ENCODE measurements around the gene EFNA5.

DNA sequence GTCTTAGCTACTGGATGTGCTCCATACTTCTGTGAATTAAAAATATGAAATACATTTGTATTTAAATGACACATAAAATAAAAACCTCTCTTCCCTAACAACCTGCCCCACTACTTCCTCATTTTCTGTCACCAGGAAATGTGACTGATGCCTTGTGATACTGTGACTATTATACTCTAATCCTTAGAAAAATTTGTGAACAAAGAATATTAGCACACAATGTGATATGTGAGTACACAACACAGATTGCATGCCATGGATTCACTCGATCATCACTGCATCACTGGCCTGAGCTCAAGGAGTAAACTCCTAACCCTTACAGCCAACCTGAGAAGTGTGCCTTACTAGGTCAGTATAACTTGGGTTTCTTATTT, 281.0 kb downstream of the EFNA5 start:
- TF ChIP-seq, protein P1, sequence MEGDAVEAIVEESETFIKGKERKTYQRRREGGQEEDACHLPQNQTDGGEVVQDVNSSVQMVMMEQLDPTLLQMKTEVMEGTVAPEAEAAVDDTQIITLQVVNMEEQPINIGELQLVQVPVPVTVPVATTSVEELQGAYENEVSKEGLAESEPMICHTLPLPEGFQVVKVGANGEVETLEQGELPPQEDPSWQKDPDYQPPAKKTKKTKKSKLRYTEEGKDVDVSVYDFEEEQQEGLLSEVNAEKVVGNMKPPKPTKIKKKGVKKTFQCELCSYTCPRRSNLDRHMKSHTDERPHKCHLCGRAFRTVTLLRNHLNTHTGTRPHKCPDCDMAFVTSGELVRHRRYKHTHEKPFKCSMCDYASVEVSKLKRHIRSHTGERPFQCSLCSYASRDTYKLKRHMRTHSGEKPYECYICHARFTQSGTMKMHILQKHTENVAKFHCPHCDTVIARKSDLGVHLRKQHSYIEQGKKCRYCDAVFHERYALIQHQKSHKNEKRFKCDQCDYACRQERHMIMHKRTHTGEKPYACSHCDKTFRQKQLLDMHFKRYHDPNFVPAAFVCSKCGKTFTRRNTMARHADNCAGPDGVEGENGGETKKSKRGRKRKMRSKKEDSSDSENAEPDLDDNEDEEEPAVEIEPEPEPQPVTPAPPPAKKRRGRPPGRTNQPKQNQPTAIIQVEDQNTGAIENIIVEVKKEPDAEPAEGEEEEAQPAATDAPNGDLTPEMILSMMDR (conservative IDR thresholded peaks at IDR 0.05; ENCODE audit: low read depth in 2 of 2): no peak
- TF ChIP-seq, protein P2, sequence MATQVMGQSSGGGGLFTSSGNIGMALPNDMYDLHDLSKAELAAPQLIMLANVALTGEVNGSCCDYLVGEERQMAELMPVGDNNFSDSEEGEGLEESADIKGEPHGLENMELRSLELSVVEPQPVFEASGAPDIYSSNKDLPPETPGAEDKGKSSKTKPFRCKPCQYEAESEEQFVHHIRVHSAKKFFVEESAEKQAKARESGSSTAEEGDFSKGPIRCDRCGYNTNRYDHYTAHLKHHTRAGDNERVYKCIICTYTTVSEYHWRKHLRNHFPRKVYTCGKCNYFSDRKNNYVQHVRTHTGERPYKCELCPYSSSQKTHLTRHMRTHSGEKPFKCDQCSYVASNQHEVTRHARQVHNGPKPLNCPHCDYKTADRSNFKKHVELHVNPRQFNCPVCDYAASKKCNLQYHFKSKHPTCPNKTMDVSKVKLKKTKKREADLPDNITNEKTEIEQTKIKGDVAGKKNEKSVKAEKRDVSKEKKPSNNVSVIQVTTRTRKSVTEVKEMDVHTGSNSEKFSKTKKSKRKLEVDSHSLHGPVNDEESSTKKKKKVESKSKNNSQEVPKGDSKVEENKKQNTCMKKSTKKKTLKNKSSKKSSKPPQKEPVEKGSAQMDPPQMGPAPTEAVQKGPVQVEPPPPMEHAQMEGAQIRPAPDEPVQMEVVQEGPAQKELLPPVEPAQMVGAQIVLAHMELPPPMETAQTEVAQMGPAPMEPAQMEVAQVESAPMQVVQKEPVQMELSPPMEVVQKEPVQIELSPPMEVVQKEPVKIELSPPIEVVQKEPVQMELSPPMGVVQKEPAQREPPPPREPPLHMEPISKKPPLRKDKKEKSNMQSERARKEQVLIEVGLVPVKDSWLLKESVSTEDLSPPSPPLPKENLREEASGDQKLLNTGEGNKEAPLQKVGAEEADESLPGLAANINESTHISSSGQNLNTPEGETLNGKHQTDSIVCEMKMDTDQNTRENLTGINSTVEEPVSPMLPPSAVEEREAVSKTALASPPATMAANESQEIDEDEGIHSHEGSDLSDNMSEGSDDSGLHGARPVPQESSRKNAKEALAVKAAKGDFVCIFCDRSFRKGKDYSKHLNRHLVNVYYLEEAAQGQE (IDR thresholded peaks at IDR 0.05; ENCODE audit: unreplicated experiment): no peak
- no peak for TF ChIP-seq JUNB (IDR thresholded peaks at IDR 0.05; ENCODE audit: unreplicated experiment)
- no peak for TF ChIP-seq CREB1 (CRISPR knock-in tag; IDR thresholded peaks at IDR 0.05; ENCODE audit: low read depth)
- no peak for TF ChIP-seq EZH2 (IDR thresholded peaks at IDR 0.05; ENCODE audit: low read depth, unreplicated experiment)
- TF ChIP-seq POLR2AphosphoS5 (IDR thresholded peaks at IDR 0.05; ENCODE audit: low read depth): no peak
- no peak for TF ChIP-seq EZH2phosphoT487 (IDR thresholded peaks at IDR 0.05; ENCODE audit: unreplicated experiment)
- TF ChIP-seq, protein P3, sequence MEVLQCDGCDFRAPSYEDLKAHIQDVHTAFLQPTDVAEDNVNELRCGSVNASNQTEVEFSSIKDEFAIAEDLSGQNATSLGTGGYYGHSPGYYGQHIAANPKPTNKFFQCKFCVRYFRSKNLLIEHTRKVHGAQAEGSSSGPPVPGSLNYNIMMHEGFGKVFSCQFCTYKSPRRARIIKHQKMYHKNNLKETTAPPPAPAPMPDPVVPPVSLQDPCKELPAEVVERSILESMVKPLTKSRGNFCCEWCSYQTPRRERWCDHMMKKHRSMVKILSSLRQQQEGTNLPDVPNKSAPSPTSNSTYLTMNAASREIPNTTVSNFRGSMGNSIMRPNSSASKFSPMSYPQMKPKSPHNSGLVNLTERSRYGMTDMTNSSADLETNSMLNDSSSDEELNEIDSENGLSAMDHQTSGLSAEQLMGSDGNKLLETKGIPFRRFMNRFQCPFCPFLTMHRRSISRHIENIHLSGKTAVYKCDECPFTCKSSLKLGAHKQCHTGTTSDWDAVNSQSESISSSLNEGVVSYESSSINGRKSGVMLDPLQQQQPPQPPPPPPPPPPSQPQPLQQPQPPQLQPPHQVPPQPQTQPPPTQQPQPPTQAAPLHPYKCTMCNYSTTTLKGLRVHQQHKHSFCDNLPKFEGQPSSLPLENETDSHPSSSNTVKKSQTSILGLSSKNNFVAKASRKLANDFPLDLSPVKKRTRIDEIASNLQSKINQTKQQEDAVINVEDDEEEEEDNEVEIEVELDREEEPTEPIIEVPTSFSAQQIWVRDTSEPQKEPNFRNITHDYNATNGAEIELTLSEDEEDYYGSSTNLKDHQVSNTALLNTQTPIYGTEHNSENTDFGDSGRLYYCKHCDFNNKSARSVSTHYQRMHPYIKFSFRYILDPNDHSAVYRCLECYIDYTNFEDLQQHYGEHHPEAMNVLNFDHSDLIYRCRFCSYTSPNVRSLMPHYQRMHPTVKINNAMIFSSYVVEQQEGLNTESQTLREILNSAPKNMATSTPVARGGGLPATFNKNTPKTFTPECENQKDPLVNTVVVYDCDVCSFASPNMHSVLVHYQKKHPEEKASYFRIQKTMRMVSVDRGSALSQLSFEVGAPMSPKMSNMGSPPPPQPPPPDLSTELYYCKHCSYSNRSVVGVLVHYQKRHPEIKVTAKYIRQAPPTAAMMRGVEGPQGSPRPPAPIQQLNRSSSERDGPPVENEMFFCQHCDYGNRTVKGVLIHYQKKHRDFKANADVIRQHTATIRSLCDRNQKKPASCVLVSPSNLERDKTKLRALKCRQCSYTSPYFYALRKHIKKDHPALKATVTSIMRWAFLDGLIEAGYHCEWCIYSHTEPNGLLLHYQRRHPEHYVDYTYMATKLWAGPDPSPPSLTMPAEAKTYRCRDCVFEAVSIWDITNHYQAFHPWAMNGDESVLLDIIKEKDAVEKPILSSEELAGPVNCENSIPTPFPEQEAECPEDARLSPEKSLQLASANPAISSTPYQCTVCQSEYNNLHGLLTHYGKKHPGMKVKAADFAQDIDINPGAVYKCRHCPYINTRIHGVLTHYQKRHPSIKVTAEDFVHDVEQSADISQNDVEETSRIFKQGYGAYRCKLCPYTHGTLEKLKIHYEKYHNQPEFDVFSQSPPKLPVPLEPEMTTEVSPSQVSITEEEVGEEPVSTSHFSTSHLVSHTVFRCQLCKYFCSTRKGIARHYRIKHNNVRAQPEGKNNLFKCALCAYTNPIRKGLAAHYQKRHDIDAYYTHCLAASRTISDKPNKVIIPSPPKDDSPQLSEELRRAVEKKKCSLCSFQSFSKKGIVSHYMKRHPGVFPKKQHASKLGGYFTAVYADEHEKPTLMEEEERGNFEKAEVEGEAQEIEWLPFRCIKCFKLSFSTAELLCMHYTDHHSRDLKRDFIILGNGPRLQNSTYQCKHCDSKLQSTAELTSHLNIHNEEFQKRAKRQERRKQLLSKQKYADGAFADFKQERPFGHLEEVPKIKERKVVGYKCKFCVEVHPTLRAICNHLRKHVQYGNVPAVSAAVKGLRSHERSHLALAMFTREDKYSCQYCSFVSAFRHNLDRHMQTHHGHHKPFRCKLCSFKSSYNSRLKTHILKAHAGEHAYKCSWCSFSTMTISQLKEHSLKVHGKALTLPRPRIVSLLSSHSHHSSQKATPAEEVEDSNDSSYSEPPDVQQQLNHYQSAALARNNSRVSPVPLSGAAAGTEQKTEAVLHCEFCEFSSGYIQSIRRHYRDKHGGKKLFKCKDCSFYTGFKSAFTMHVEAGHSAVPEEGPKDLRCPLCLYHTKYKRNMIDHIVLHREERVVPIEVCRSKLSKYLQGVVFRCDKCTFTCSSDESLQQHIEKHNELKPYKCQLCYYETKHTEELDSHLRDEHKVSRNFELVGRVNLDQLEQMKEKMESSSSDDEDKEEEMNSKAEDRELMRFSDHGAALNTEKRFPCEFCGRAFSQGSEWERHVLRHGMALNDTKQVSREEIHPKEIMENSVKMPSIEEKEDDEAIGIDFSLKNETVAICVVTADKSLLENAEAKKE (CRISPR knock-in tag; IDR thresholded peaks at IDR 0.05): no peak
- no peak for TF ChIP-seq STAT1 (IDR thresholded peaks at IDR 0.05; ENCODE audit: unreplicated experiment)
- no peak for TF ChIP-seq NANOG (IDR thresholded peaks at IDR 0.05; ENCODE audit: borderline replicate concordance)
- TF ChIP-seq ZNF331 (CRISPR knock-in tag; IDR thresholded peaks at IDR 0.05; ENCODE audit: low read depth): no peak
- TF ChIP-seq ZNF114 (CRISPR knock-in tag; IDR thresholded peaks at IDR 0.05): no peak
- TF ChIP-seq, protein P4, sequence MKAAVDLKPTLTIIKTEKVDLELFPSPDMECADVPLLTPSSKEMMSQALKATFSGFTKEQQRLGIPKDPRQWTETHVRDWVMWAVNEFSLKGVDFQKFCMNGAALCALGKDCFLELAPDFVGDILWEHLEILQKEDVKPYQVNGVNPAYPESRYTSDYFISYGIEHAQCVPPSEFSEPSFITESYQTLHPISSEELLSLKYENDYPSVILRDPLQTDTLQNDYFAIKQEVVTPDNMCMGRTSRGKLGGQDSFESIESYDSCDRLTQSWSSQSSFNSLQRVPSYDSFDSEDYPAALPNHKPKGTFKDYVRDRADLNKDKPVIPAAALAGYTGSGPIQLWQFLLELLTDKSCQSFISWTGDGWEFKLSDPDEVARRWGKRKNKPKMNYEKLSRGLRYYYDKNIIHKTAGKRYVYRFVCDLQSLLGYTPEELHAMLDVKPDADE (IDR thresholded peaks at IDR 0.05): no peak
